ENCODE measurements around the gene ZNF554. TPM values are rescaled to one million over a fixed set of nuclear protein-coding genes. Genes with fewer than 3 reads are reported as not detected.

Gene ZNF554
- total and polyA plus RNA-seq, 9 donors, result 4.9 to 10.5 (median 7.2) TPM

GRCh38 chr19:2804156-2805004 lies 15.3 kb upstream of the ZNF554 start:
- H3K4me1 ChIP-seq (ENCODE audit: insufficient read depth), result no peaks in the 10 kb centered on the region
- DNase-seq, result no peak
- 87 to 89% (median 89%) methylated on average over 26 to 27 of the region's 27 CpGs for WGBS, 3 donors
- no peak overlapping the region for H3K27ac ChIP-seq
- H3K9me3 ChIP-seq, result no peaks in the 10 kb centered on the region
- no peaks in the 10 kb centered on the region for H3K27me3 ChIP-seq
- TF ChIP-seq CTCF (IDR thresholded peaks at IDR 0.05) (no peak), POLR2A (IDR thresholded peaks at IDR 0.05) (no peak), EP300 (IDR thresholded peaks at IDR 0.05) (no peak)
- H3K4me3 ChIP-seq, result no peak overlapping the region
- intact Hi-C loops (cut with DNase I), result no loop called here
- no peaks in the 10 kb centered on the region for H3K36me3 ChIP-seq

- DNase-seq, result no peak
- intact Hi-C loops (cut with DNase I), result no loop called here
- Histone ChIP-seq H3K27ac (no peak overlapping the region), H3K27me3 (no peaks in the 10 kb centered on the region), H3K36me3 (no peaks in the 10 kb centered on the region), H3K9me3 (no peaks in the 10 kb centered on the region), H3K4me1 (ENCODE audit: insufficient read depth) (no peaks in the 10 kb centered on the region), H3K4me3 (no peak overlapping the region)
- 95 to 97% (median 96%) methylated on average over 19 to 28 of the region's 28 CpGs for WGBS, 3 donors
- TF ChIP-seq EP300 (IDR thresholded peaks at IDR 0.05) (no peak), POLR2A (IDR thresholded peaks at IDR 0.05) (no peak), CTCF (IDR thresholded peaks at IDR 0.05) (no peak)
These were observed 14.3 kb upstream of the ZNF554 start for GRCh38 chr19:2805261-2805900.

GRCh38 chr19:2805991-2806649 lies 13.5 kb upstream of the ZNF554 start:
- no peaks in the 10 kb centered on the region for H3K36me3 ChIP-seq

More at GRCh38 chr19:2805991-2806649, 13.5 kb upstream of the ZNF554 start:
- DNase-seq, result no peak
- Histone ChIP-seq H3K27ac (no peak overlapping the region), H3K4me1 (ENCODE audit: insufficient read depth) (no peaks in the 10 kb centered on the region), H3K27me3 (no peaks in the 10 kb centered on the region), H3K9me3 (no peaks in the 10 kb centered on the region), H3K4me3 (no peak overlapping the region)
- intact Hi-C loops (cut with DNase I), result no loop called here
- no peak for TF ChIP-seq CTCF (IDR thresholded peaks at IDR 0.05)
- no peak for TF ChIP-seq EP300 (IDR thresholded peaks at IDR 0.05)
- no peak for TF ChIP-seq POLR2A (IDR thresholded peaks at IDR 0.05)
- WGBS, 3 donors, result 89 to 94% (median 90%) methylated on average over 22 to 23 of the region's 23 CpGs
